SJCRH30 (cell line): Measurements from ENCODE around the gene ZNF784. TPM values are rescaled to one million over a fixed set of nuclear protein-coding genes. Genes with fewer than 3 reads are reported as not detected.

Experiments
- DNase-seq, 2 experiments: peaks; one replicate each; pipeline ENCODE4 v3.0.0-alpha.2; 2015 to 2020
- H3K27ac ChIP-seq: fragments of 250-450 bp; sonication (Bioruptor Pico); 2 replicates; pipeline ENCODE4 v1.5.1; 2020; ENCODE audit warnings: mild to moderate bottlenecking, moderate library complexity
- H3K27me3 ChIP-seq: fragments of 250-450 bp; sonication (Bioruptor Pico); 2 replicates; pipeline ENCODE4 v1.5.1; 2020; ENCODE audit warnings: mild to moderate bottlenecking, moderate library complexity
- H3K36me3 ChIP-seq: fragments of 250-450 bp; sonication (Bioruptor Pico); 2 replicates; pipeline ENCODE4 v1.5.1; 2020; ENCODE audit warnings: mild to moderate bottlenecking, moderate library complexity
- H3K4me1 ChIP-seq: fragments of 250-450 bp; sonication (Bioruptor Pico); 2 replicates; pipeline ENCODE4 v1.5.1; 2020; ENCODE audit warnings: mild to moderate bottlenecking, moderate library complexity
- H3K4me3 ChIP-seq: fragments of 250-450 bp; sonication (Bioruptor Pico); 2 replicates; pipeline ENCODE4 v1.5.1; 2020; ENCODE audit warnings: mild to moderate bottlenecking, moderate library complexity
- H3K9me3 ChIP-seq: fragments of 250-450 bp; sonication (Bioruptor Pico); replicated peaks from 2 replicates; pipeline ENCODE4 v1.5.1; 2020; ENCODE audit warnings: mild to moderate bottlenecking, moderate library complexity
- total RNA-seq: library from RNA; depleted of rRNA; stranded (reverse); fragments of >200 nt; shearing (Covaris generic); gene quantifications from 2 replicates; pipeline ENCODE4 v1.2.3, GENCODE V29; 2014

The ZNF784 gene
- total RNA-seq, 1 experiment from 2014 or later, result 3.1 TPM

- peaks cover 14% of the 10 kb centered on the region; the same call in 1 of the 2 replicates for H3K36me3 ChIP-seq
- H3K4me1 ChIP-seq, result no peaks in the 10 kb centered on the region
- H3K27me3 ChIP-seq, result no peaks in the 10 kb centered on the region
- no peaks in the 10 kb centered on the region for H3K9me3 ChIP-seq
- H3K27ac ChIP-seq, result no peak overlapping the region
- no peak overlapping the region for H3K4me3 ChIP-seq
- no peak for DNase-seq
These were observed 12.3 kb downstream of the ZNF784 start for GRCh38 chr19:55611983-55612645.

- no peaks in the 10 kb centered on the region for H3K9me3 ChIP-seq
- no peak for DNase-seq
- H3K27ac ChIP-seq, result no peak overlapping the region
- H3K36me3 ChIP-seq, result peaks cover 17% of the 10 kb centered on the region; the same call in 1 of the 2 replicates
- no peaks in the 10 kb centered on the region for H3K27me3 ChIP-seq
- H3K4me1 ChIP-seq, result no peaks in the 10 kb centered on the region; the same call in 1 of the 2 replicates
- no peak overlapping the region for H3K4me3 ChIP-seq
These were observed 12.9 kb downstream of the ZNF784 start for GRCh38 chr19:55611300-55611982.

GRCh38 chr19:55609326-55609725, 15.0 kb downstream of the ZNF784 start:
- Histone ChIP-seq H3K4me3 (no peak overlapping the region), H3K27ac (no peak overlapping the region), H3K4me1 (peaks cover 4% of the 10 kb centered on the region; the same call in 1 of the 2 replicates), H3K9me3 (no peaks in the 10 kb centered on the region), H3K36me3 (0 out of 2 replicates have a peak, but pooled peaks cover 5% of the 10 kb centered on the region), H3K27me3 (no peaks in the 10 kb centered on the region)
- DNase-seq, result no peak

- Histone ChIP-seq H3K9me3 (no peaks in the 10 kb centered on the region), H3K4me1 (peaks cover 4% of the 10 kb centered on the region; the same call in 1 of the 2 replicates), H3K4me3 (no peak overlapping the region), H3K27me3 (no peaks in the 10 kb centered on the region), H3K27ac (no peak overlapping the region), H3K36me3 (0 out of 2 replicates have a peak, but pooled peaks cover 5% of the 10 kb centered on the region)
- DNase-seq, result no peak
These were observed 17.5 kb downstream of the ZNF784 start for GRCh38 chr19:55606817-55607216.

- Histone ChIP-seq H3K27me3 (no peaks in the 10 kb centered on the region), H3K9me3 (no peaks in the 10 kb centered on the region), H3K27ac (no peak overlapping the region; the same call in 1 of the 2 replicates), H3K36me3 (0 out of 2 replicates have a peak, but pooled peaks cover 5% of the 10 kb centered on the region), H3K4me1 (peaks cover 4% of the 10 kb centered on the region; the same call in 1 of the 2 replicates), H3K4me3 (peak overlapping the region; percentile 72)
- no peak for DNase-seq
These were observed 17.9 kb downstream of the ZNF784 start for GRCh38 chr19:55606471-55606787.

- no peaks in the 10 kb centered on the region for H3K27me3 ChIP-seq
- H3K4me3 ChIP-seq, result peak within 1 kb of the TSS; percentile 72
- peak; percentile 87 to 90 for DNase-seq
- peaks cover 4% of the 10 kb centered on the region; the same call in 1 of the 2 replicates for H3K4me1 ChIP-seq
- H3K9me3 ChIP-seq, result no peaks in the 10 kb centered on the region
- H3K27ac ChIP-seq, result peak within 1 kb of the TSS; percentile 78
- 0 out of 2 replicates have a peak, but pooled peaks cover 5% of the 10 kb centered on the region for H3K36me3 ChIP-seq
These were observed 18.5 kb downstream of the ZNF784 start, which contains the start of gene ZNF865 for GRCh38 chr19:55605637-55606470. Gene ZNF865 (plus strand): TSS chr19:55605647. CDS start chr19:55613619, 7,972 bp downstream.

GRCh38 chr19:55605207-55605636, 19.1 kb downstream of the ZNF784 start:
- peak; percentile 99 for DNase-seq
- Histone ChIP-seq H3K9me3 (no peaks in the 10 kb centered on the region), H3K27me3 (no peaks in the 10 kb centered on the region), H3K36me3 (0 out of 2 replicates have a peak, but pooled peaks cover 5% of the 10 kb centered on the region), H3K4me1 (peaks cover 4% of the 10 kb centered on the region; the same call in 1 of the 2 replicates), H3K4me3 (peak overlapping the region; percentile 72), H3K27ac (peak overlapping the region; percentile 78)

GRCh38 chr19:55603581-55604292, 20.6 kb downstream of the ZNF784 start:
- DNase-seq, result no peak
- Histone ChIP-seq H3K36me3 (0 out of 2 replicates have a peak, but pooled peaks cover 4% of the 10 kb centered on the region), H3K27me3 (no peaks in the 10 kb centered on the region), H3K4me3 (peak overlapping the region; percentile 72; the same call in 1 of the 2 replicates), H3K4me1 (peaks cover 4% of the 10 kb centered on the region; the same call in 1 of the 2 replicates), H3K27ac (no peak overlapping the region; the same call in 1 of the 2 replicates), H3K9me3 (no peaks in the 10 kb centered on the region)

- no peaks in the 10 kb centered on the region for H3K27me3 ChIP-seq
- H3K27ac ChIP-seq, result no peak overlapping the region
- H3K36me3 ChIP-seq, result 0 out of 2 replicates have a peak, but pooled peaks cover 4% of the 10 kb centered on the region
- DNase-seq, result no peak
- peaks cover 4% of the 10 kb centered on the region; the same call in 1 of the 2 replicates for H3K4me1 ChIP-seq
- no peaks in the 10 kb centered on the region for H3K9me3 ChIP-seq
- H3K4me3 ChIP-seq, result no peak overlapping the region
These were observed 21.3 kb downstream of the ZNF784 start for GRCh38 chr19:55603115-55603514.

- DNase-seq, result no peak
- no peak overlapping the region for H3K27ac ChIP-seq
- H3K4me3 ChIP-seq, result no peak overlapping the region
- H3K27me3 ChIP-seq, result no peaks in the 10 kb centered on the region
- 0 out of 2 replicates have a peak, but pooled peaks cover 4% of the 10 kb centered on the region for H3K36me3 ChIP-seq
- H3K9me3 ChIP-seq, result no peaks in the 10 kb centered on the region
- H3K4me1 ChIP-seq, result peaks cover 4% of the 10 kb centered on the region; the same call in 1 of the 2 replicates
These were observed 22.0 kb downstream of the ZNF784 start for GRCh38 chr19:55602104-55603001.

- Histone ChIP-seq H3K4me1 (peaks cover 4% of the 10 kb centered on the region; the same call in 1 of the 2 replicates), H3K27ac (no peak overlapping the region), H3K27me3 (no peaks in the 10 kb centered on the region), H3K4me3 (peak overlapping the region; percentile 76; the same call in 1 of the 2 replicates), H3K36me3 (peaks cover 5% of the 10 kb centered on the region; the same call in 1 of the 2 replicates), H3K9me3 (no peaks in the 10 kb centered on the region)
- no peak for DNase-seq
These were observed 23.3 kb downstream of the ZNF784 start for GRCh38 chr19:55601084-55601483.

- H3K9me3 ChIP-seq, result no peaks in the 10 kb centered on the region
- peak overlapping the region; percentile 76 for H3K4me3 ChIP-seq
- no peak overlapping the region for H3K27ac ChIP-seq
- H3K27me3 ChIP-seq, result no peaks in the 10 kb centered on the region
- no peak for DNase-seq
- H3K4me1 ChIP-seq, result peaks cover 4% of the 10 kb centered on the region; the same call in 1 of the 2 replicates
- H3K36me3 ChIP-seq, result peaks cover 9% of the 10 kb centered on the region
These were observed 23.7 kb downstream of the ZNF784 start for GRCh38 chr19:55600662-55601028.
